ENCODE measurements around the gene SLCO2A1.

The SLCO2A1 gene

GRCh38 chr3:133970916-133971315, 58.8 kb downstream of the SLCO2A1 start:
- Histone ChIP-seq H3K4me1 (peaks cover 6 to 15% (median 13%) of the 10 kb centered on the region in 10 experiments; a peak in 19 of 20 replicates), H4K20me1 (no peaks in the 10 kb centered on the region), H3K4me2 (no peak overlapping the region), H3K27ac (no peak overlapping the region), H3K36me3 (no peaks in the 10 kb centered on the region), H3K4me3 (no peak overlapping the region), H3K27me3 (no peaks in the 10 kb centered on the region), H3K9ac (no peak overlapping the region), H3K9me3 (replicated peaks in 1 of 11) (peaks cover 0 to 3% (median 0%) of the 10 kb centered on the region in 11 experiments; a peak in 1 of 22 replicates)
- no peak for TF ChIP-seq Cebpa-rat (IDR thresholded peaks at IDR 0.05)

- Histone ChIP-seq H3K27me3 (no peaks in the 10 kb centered on the region), H3K36me3 (no peaks in the 10 kb centered on the region), H3K9ac (no peak overlapping the region), H3K4me2 (no peak overlapping the region), H3K4me1 (peaks cover 12 to 21% (median 19%) of the 10 kb centered on the region in 10 experiments; a peak in 19 of 20 replicates), H3K9me3 (replicated peaks in 1 of 11) (peaks cover 0 to 3% (median 0%) of the 10 kb centered on the region in 11 experiments; a peak in 1 of 22 replicates), H4K20me1 (no peaks in the 10 kb centered on the region), H3K27ac (no peak overlapping the region), H3K4me3 (no peak overlapping the region)
- TF ChIP-seq Cebpa-rat (IDR thresholded peaks at IDR 0.05), result no peak
Measured at GRCh38 chr3:133970339-133970738, 59.4 kb downstream of the SLCO2A1 start.

GRCh38 chr3:133967992-133968892, 61.5 kb downstream of the SLCO2A1 start:
- Histone ChIP-seq H3K27me3 (no peaks in the 10 kb centered on the region), H3K9ac (no peak overlapping the region), H4K20me1 (no peaks in the 10 kb centered on the region), H3K4me1 (peaks cover 30 to 36% (median 31%) of the 10 kb centered on the region in 10 experiments), H3K9me3 (replicated peaks in 1 of 11) (peaks cover 0 to 3% (median 0%) of the 10 kb centered on the region in 11 experiments; a peak in 1 of 22 replicates), H3K4me2 (no peak overlapping the region), H3K36me3 (no peaks in the 10 kb centered on the region), H3K4me3 (no peak overlapping the region), H3K27ac (no peak overlapping the region)
- TF ChIP-seq Cebpa-rat (IDR thresholded peaks at IDR 0.05), result no peak

- no peak overlapping the region for H3K9ac ChIP-seq
- H3K4me1 ChIP-seq, result peaks cover 30 to 46% (median 32%) of the 10 kb centered on the region in 10 experiments
- H3K36me3 ChIP-seq, result no peaks in the 10 kb centered on the region
- no peak for TF ChIP-seq Cebpa-rat (IDR thresholded peaks at IDR 0.05)
- no peaks in the 10 kb centered on the region for H3K27me3 ChIP-seq
- no peaks in the 10 kb centered on the region for H4K20me1 ChIP-seq
- H3K4me2 ChIP-seq, result peak overlapping the region in 10 of 11 experiments; percentile 13 to 79 (median 70); a peak in 19 of 22 replicates
- H3K27ac ChIP-seq, result 0 out of 22 replicates have a peak overlapping the region, but pooled peaks of 1 of the 11 experiments have one; percentile 75
- H3K4me3 ChIP-seq, result no peak overlapping the region
- peaks cover 0 to under 1% (median 0%) of the 10 kb centered on the region in 11 experiments; a peak in 1 of 22 replicates for H3K9me3 ChIP-seq (replicated peaks in 1 of 11)
Measured at GRCh38 chr3:133966954-133967353, 62.8 kb downstream of the SLCO2A1 start.

- H3K27me3 ChIP-seq, result no peaks in the 10 kb centered on the region
- no peaks in the 10 kb centered on the region for H3K36me3 ChIP-seq
- no peak for TF ChIP-seq Cebpa-rat (IDR thresholded peaks at IDR 0.05)
- H4K20me1 ChIP-seq, result no peaks in the 10 kb centered on the region
- H3K4me1 ChIP-seq, result peaks cover 30 to 46% (median 32%) of the 10 kb centered on the region in 10 experiments
- H3K4me2 ChIP-seq, result peak overlapping the region in 10 of 11 experiments; percentile 13 to 79 (median 70); a peak in 19 of 22 replicates
- H3K27ac ChIP-seq, result peak overlapping the region in 5 of 11 experiments; percentile 18 to 75 (median 61); a peak in 6 of 22 replicates
- no peak overlapping the region for H3K4me3 ChIP-seq
- H3K9ac ChIP-seq, result no peak overlapping the region
- H3K9me3 ChIP-seq (replicated peaks in 1 of 11), result no peaks in the 10 kb centered on the region; a peak in 1 of 22 replicates
Measured at GRCh38 chr3:133965906-133966305, 63.8 kb downstream of the SLCO2A1 start.

- H3K9ac ChIP-seq, result peak overlapping the region in 1 of 11 experiments; percentile 33; a peak in 2 of 22 replicates
- no peak overlapping the region for H3K4me3 ChIP-seq
- H3K36me3 ChIP-seq, result no peaks in the 10 kb centered on the region
- H3K27ac ChIP-seq, result peak overlapping the region in 7 of 11 experiments; percentile 29 to 75 (median 61); a peak in 13 of 22 replicates
- no peaks in the 10 kb centered on the region for H3K27me3 ChIP-seq
- TF ChIP-seq Cebpa-rat (IDR thresholded peaks at IDR 0.05), result peak in 3 of 11 experiments; percentile 23 to 75 (median 24); a peak in 2 of 22 replicates
- no peaks in the 10 kb centered on the region for H4K20me1 ChIP-seq
- H3K4me1 ChIP-seq, result peaks cover 30 to 46% (median 32%) of the 10 kb centered on the region in 10 experiments
- H3K4me2 ChIP-seq, result peak overlapping the region; percentile 4 to 79 (median 71); a peak in 20 of 22 replicates
- H3K9me3 ChIP-seq (replicated peaks in 1 of 11), result no peaks in the 10 kb centered on the region; a peak in 1 of 22 replicates
Measured at GRCh38 chr3:133965013-133965570, 64.6 kb downstream of the SLCO2A1 start.

- Histone ChIP-seq H3K4me2 (peak overlapping the region; percentile 4 to 79 (median 71); a peak in 20 of 22 replicates), H3K4me1 (peaks cover 30 to 46% (median 32%) of the 10 kb centered on the region in 10 experiments), H3K9me3 (replicated peaks in 1 of 11) (no peaks in the 10 kb centered on the region; a peak in 1 of 22 replicates), H3K27ac (peak overlapping the region in 7 of 11 experiments; percentile 29 to 75 (median 61); a peak in 13 of 22 replicates), H3K4me3 (no peak overlapping the region), H3K36me3 (no peaks in the 10 kb centered on the region), H3K9ac (peak overlapping the region in 1 of 11 experiments; percentile 33; a peak in 2 of 22 replicates), H3K27me3 (no peaks in the 10 kb centered on the region), H4K20me1 (no peaks in the 10 kb centered on the region)
- no peak for TF ChIP-seq Cebpa-rat (IDR thresholded peaks at IDR 0.05)
Measured at GRCh38 chr3:133964547-133964946, 65.2 kb downstream of the SLCO2A1 start.

GRCh38 chr3:133963657-133964396, 65.9 kb downstream of the SLCO2A1 start:
- Histone ChIP-seq H3K27ac (peak overlapping the region in 1 of 11 experiments; percentile 75; a peak in 3 of 22 replicates), H4K20me1 (no peaks in the 10 kb centered on the region), H3K36me3 (no peaks in the 10 kb centered on the region), H3K9me3 (replicated peaks in 1 of 11) (no peaks in the 10 kb centered on the region; a peak in 1 of 22 replicates), H3K4me1 (peaks cover 30 to 46% (median 32%) of the 10 kb centered on the region in 10 experiments), H3K9ac (no peak overlapping the region), H3K4me2 (peak overlapping the region in 5 of 11 experiments; percentile 45 to 76 (median 64); a peak in 11 of 22 replicates), H3K27me3 (no peaks in the 10 kb centered on the region), H3K4me3 (no peak overlapping the region)
- no peak for TF ChIP-seq Cebpa-rat (IDR thresholded peaks at IDR 0.05)
